A673 (cell line): ENCODE measurements around the gene CTU1.

Experiments used
- CTCF ChIP-seq: fragments of 300-800, 200-600 bp; sonication (generic); conservative IDR thresholded peaks from 2 replicates; pipeline ENCODE4 v1.5.1; 2017; ENCODE audit warnings: low read depth, mild to moderate bottlenecking, antibody characterized with exemption, low read length, moderate library complexity, mixed read lengths
- EZH2 ChIP-seq: fragments of 200-600 bp; sonication (generic); IDR thresholded peaks from 2 replicates; pipeline ENCODE4 v1.6.1; 2017; ENCODE audit warnings: borderline replicate concordance, low read depth, mild to moderate bottlenecking, mixed read lengths, antibody characterized with exemption, low read length; ENCODE audit not compliant: poor library complexity, severe bottlenecking

GRCh38 chr19:51086153-51086850, 21.9 kb downstream of the CTU1 start:
- TF ChIP-seq CTCF = no peak
- no peak for TF ChIP-seq EZH2
